Activated CD4-positive, CD25-positive, alpha-beta regulatory T cell treated with anti-CD3 and anti-CD28 coated beads, Interleukin-2, amount 50 U/mL, for 72 hours (primary cell): ENCODE measurements around the gene GANC.
"Not testable (repeated sequence)": the region's sequence is repeated elsewhere in the genome, so short reads cannot be mapped to it uniquely, and the experiment has no call there.

Source experiments
- DNase-seq: peaks from one replicate; pipeline ENCODE4 v3.0.0; 2021

Gene GANC

DNA sequence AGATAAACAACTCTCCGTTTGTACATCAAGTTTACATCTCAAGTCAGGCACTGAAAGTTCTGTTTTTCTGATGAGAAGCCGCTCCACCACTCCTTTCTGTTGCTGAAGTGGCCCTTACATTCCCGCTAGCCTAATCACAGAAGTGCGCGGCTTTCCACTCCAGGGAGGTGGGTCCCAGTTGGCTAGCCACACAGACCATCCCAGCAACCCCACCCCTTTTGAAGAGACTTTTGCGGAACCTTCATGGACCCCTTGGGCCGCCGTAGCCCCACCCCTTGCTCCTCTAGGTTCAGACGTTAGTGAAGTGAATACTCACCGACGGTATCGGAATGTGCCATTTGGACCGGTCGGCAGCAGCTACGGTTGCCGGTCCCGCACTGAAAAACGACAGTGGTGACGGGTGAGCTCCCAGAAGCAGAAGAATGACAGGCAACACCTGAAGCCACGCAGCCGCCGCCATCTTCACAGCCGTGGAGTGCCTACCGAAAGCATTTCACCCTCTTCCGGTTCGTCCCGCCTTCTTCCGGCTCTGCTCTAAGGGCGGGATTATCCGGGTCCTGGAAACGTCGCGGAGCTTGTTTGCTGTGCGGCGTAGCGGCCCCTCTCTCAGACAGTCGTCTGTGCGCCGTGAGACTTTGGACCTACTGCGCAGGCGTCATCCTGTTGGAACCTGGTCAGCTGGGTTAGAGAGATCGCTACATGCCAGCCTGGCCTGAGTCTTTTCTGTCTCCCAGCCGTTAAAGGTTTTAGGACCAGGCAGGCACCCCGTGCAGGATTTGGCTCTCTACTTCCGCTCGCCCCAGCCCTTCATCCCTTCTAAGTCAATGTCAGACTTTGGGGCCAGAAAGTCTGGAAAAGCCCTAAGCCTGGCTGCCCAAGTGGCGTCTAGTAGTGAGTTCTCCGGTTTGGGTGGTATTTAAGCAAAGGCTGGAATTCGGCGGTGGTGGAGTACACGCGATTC lies at the start of gene GANC, which contains the start of gene TMEM87A:
GANC (plus strand) TSS at position 263 of the 961 bp plus-strand sequence. CDS start 1,281 bp downstream, outside the sequence.
TMEM87A (minus strand) TSS at position 495 of the 961 bp plus-strand sequence; CDS start at position 460, 35 bp downstream.
- peak; percentile 90 for DNase-seq

- DNase-seq = no peak
These were observed 46.4 kb upstream of the GANC start for GRCh38 chr15:42226648-42227047.

DNA sequence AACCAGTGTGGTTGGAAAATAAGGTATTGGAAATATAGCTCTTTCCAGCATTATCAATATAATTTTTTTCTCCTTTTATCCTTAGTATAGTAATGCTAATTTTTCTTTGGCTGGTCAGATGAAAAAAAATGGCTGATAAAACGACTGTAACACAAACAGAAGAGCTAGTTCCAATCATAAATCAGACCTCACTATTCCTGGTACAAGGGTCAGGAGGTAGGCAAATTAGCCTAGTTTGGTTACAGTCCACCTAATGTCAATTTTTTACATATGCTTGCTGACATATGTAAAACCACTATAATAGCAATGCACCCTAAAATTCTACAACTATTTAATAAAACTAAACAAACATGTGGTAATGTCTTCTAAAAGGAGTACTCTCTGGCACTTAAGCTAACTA lies 45.0 kb upstream of the GANC start:
- no peak for DNase-seq

DNA sequence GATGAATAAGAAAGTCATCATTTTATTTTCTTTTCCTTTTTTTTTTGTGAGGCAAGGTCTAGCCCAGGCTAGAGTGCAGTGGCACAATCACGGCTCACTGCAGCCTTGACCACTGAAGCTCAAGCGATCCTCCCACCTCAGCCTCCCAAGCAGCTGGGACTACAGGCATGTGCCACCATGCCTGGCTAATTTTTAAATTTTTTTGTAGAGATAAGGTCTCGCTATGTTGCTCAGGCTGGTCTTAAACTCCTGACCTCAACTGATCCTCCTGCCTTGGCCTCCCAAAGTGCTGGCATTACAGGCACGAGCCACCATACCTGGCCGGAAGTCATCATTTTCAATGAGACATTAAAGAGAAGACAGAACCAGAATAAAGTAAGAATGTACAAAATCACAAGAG lies 44.0 kb upstream of the GANC start:
- not testable (repeated sequence) for DNase-seq

- no peak for DNase-seq
These were observed 41.9 kb upstream of the GANC start for GRCh38 chr15:42231088-42231487.

GRCh38 chr15:42232606-42233005 lies 40.4 kb upstream of the GANC start:
- no peak for DNase-seq

GRCh38 chr15:42233107-42233506 lies 39.9 kb upstream of the GANC start:
- DNase-seq = no peak

GRCh38 chr15:42239528-42240182 lies 33.3 kb upstream of the GANC start:
- no peak for DNase-seq

- DNase-seq = no peak
These were observed 32.2 kb upstream of the GANC start for GRCh38 chr15:42240823-42241222.

GRCh38 chr15:42253300-42253699 lies 19.7 kb upstream of the GANC start:
- no peak for DNase-seq

DNA sequence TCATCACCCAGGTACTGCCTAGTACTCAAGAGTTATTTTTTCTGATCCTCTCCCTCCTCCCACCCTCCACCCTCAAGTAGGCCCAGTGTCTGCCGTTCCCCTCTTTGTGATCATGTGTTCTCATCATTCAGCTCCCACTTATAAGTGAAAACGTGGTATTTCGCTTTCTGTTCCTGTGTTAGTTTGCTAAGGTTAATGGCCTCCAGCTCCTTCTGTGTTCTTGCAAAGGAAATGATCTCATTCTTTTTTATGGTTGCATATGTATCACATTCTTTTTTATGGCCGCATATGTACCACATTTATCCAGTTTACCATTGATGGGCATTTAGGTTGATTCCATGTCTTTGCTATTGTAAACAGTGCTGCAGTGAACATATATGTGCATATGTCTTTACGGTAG lies 8.2 kb upstream of the GANC start:
- no peak for DNase-seq

DNA sequence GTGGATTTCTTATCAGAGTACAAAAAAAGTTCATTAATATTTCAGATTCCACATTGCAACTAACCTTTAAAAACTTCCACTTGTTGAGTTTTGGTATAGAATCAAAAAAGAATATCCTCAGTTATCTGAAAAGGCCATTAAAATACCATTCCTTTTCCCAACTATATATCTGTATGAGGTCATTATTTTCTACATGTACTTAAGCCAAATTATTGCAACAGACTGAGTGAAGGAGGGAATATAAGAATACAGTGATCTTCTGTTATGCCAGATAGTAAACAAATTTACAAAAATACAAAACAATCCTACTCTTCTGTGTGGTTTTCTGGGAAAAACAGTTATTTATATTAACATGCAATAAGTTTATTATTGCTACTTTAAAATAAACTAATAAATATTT lies 5.7 kb upstream of the GANC start:
- DNase-seq = no peak

DNA sequence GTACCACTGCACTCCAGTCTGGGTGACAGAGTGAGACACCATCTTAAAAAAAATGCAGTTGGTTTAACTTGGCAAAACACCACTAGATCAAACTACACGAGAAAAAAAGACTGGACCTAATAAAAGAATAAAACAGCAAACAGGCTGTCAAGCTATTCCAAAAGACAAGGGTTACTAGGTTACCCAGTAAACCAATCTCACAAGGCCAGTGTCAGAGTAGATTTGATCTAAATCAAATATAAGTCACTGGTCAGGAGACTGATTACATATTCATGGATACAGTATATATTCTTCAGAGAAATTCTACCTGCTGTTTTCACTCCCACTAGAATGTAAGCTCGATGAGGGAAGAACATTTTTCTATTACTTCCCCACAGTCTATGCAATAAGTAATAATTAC lies 2.5 kb upstream of the GANC start:
- DNase-seq = no peak

DNA sequence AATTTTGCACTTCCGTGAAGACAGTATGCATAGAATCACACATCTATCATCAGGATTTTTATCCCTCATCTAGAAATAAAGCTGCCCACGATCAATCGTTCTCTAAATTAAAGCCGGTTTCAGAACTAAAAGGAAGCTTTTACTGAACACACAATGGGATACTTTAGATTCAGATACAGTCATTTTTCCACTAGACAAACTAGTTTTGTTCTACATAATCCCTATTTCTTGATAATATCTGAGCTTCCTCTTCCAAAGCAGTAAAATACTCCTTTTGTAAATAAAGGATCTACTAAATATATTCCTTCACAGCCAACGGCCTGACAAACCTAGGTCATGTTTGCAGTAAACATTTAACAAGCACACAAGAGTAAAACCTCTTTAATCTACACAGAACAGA lies 2.0 kb upstream of the GANC start:
- DNase-seq = no peak

DNA sequence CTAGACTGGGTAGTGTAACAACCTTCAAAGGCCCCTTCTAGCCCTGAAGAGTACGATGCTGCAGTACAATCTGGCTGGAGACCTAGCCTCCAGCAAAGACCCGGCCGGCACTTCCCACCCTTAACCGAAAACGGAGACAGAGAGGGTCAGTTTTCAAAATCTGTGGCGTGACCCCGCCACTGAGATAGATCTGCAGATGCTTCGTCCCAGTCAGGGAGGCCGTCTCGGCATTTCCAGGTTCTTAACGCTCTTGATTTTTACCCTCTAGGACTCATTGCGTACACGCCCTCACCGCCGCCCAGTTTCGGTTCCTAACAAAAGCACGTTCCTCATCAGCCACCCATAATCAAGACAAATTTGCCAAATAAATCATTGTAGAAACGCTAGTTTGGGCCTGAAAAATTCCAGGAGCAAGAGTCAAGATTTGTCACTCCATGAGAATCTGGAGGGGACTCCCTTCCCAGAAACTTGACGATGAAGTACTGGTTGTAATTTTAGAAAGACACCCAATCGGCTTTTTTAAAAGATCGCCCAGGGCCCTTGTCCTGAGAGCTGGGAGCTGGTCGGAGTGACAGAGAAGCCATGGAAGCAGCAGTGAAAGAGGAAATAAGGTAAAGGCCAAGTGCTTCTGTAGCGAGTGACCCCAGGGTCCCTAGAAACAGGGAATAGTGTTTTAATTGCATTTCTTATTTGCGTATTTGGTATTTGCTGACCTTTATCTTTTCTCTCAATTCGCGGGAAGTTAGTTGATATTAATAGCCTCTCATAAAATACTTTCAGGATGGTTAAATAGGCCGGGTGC lies 1.1 kb downstream of the GANC start:
- peak; percentile 65 for DNase-seq

GRCh38 chr15:42274702-42274989 lies 1.6 kb downstream of the GANC start:
- DNase-seq = no peak

DNA sequence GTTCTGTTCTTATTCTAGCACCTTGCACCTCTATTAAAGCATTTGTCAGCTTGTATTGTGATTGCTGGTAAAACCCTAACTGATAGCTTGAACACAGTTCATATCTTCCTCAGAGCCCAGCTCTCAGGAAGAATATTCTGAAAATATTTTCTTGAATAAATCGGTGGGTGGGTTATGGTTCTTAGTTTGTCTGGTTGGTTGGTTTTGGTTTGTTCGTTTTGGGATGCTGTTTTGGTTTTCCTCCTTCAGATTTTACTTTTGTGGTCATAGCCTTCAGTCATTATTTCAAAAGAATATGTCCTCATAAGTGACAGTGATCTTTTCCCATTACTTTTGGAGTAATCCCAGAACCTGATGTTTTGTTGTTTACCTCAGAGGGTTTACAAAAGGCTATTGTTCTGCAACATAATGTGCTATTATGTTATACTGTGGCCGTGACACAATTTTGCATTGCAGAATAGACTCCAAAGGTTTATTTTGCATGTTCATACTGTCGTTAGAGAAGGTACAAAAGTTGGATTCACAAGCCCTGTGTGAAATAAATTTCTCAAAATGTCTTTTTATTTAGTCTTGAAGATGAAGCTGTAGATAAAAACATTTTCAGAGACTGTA lies 2.9 kb downstream of the GANC start:
- DNase-seq = no peak

DNA sequence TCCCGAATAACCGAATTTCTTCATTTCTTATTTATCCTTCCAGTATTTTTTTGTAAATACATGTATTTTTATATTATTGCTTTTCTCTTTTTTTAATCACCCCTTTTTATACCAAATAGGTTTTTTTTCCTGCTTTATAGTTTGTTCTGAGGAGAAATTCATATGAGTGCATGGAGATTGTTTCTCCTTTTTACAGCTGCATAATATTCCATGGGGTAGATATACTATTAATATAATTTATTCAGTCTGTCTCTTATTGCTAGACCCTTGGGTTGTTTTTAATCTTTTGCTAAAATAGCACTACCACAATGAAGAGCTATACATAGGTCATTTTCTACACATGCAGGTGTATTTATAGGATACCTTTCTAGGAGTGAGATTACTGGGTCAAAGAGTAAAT lies 3.8 kb downstream of the GANC start:
- no peak for DNase-seq

GRCh38 chr15:42279234-42279723 lies 6.3 kb downstream of the GANC start:
- DNase-seq = no peak

GRCh38 chr15:42282344-42282743 lies 9.3 kb downstream of the GANC start:
- no peak for DNase-seq

DNA sequence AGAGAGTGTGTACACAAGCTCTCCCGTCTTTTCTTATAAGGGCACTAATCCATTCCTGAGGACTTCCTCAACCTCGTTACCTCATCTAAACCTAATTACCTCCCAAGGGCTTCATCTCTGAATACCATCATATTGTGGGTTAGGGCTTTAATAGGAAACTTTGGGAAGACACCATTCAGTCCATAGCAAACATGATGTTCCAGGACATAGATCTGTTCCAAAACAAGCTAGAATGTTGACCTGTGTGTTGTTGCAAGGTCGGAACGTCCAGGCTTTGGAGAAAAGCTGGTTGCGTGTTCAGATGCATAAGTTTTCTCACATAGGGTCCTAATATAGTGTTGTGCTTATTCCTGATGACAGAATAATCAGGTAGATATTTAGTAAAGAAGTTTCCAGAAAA lies 9.9 kb downstream of the GANC start:
- no peak for DNase-seq

GRCh38 chr15:42283671-42284070 lies 10.7 kb downstream of the GANC start:
- DNase-seq = no peak

- DNase-seq = no peak
These were observed 11.6 kb downstream of the GANC start for GRCh38 chr15:42284551-42284950.
